MM.1S (cell line): ENCODE data around the gene ZNF415.

Source experiments
- DNase-seq: peaks from one replicate; pipeline ENCODE4 v3.0.0-alpha.2; 2015
- H2AFZ ChIP-seq: fragments of 300-600 bp; sonication (generic); 2 replicates; pipeline ENCODE4 v1.6.0; 2016; ENCODE audit warnings: antibody characterized with exemption, low read length
- H3F3A ChIP-seq: fragments of 300-600 bp; sonication (generic); 2 replicates; pipeline ENCODE4 v1.6.1; 2016; ENCODE audit warnings: mild to moderate bottlenecking, antibody characterized with exemption, low read length, moderate library complexity, mixed read lengths; ENCODE audit not compliant: insufficient read depth
- H3K27ac ChIP-seq: fragments of 300-600 bp; sonication (generic); 2 replicates; pipeline ENCODE4 v1.5.1; 2016; ENCODE audit warnings: mild to moderate bottlenecking, low read length
- H3K27me3 ChIP-seq: fragments of 300-600 bp; sonication (generic); replicated peaks from 2 replicates; pipeline ENCODE4 v1.6.0; 2016; ENCODE audit warnings: low read length; ENCODE audit not compliant: insufficient read depth
- H3K36me3 ChIP-seq: fragments of 300-600 bp; sonication (generic); replicated peaks from 2 replicates; pipeline ENCODE4 v1.6.1; 2016; ENCODE audit warnings: mild to moderate bottlenecking, low read length, mixed read lengths; ENCODE audit not compliant: insufficient read depth
- H3K4me1 ChIP-seq: fragments of 300-600 bp; sonication (generic); 2 replicates; pipeline ENCODE4 v1.6.1; 2016; ENCODE audit warnings: low read length, mixed read lengths
- H3K4me2 ChIP-seq: fragments of 300-600 bp; sonication (generic); 2 replicates; pipeline ENCODE4 v1.6.0; 2016; ENCODE audit warnings: low read depth, low read length
- H3K4me3 ChIP-seq: fragments of 300-600 bp; sonication (generic); 2 replicates; pipeline ENCODE4 v1.5.1; 2016; ENCODE audit warnings: low read length, mixed read lengths
- H3K79me2 ChIP-seq: fragments of 300-600 bp; sonication (generic); 2 replicates; pipeline ENCODE4 v1.6.1; 2016; ENCODE audit warnings: mixed run types, low read length, mixed read lengths
- H3K9ac ChIP-seq: fragments of 300-600 bp; sonication (generic); 2 replicates; pipeline ENCODE4 v1.6.1; 2016; ENCODE audit warnings: low read length, mixed read lengths
- H3K9me2 ChIP-seq: fragments of 300-600 bp; sonication (generic); replicated peaks from 2 replicates; pipeline ENCODE4 v1.6.1; 2016; ENCODE audit warnings: mild to moderate bottlenecking, low read length, mixed read lengths; ENCODE audit not compliant: insufficient read depth
- H3K9me3 ChIP-seq: fragments of 300-600 bp; sonication (generic); replicated peaks from 2 replicates; pipeline ENCODE4 v1.6.1; 2016; ENCODE audit warnings: mild to moderate bottlenecking, low read length, mixed read lengths; ENCODE audit not compliant: insufficient read depth
- H4K20me1 ChIP-seq: fragments of 300-600 bp; sonication (generic); 2 replicates; pipeline ENCODE4 v1.6.1; 2016; ENCODE audit warnings: mild to moderate bottlenecking, low read length, moderate library complexity, mixed read lengths; ENCODE audit not compliant: insufficient read depth
- CTCF ChIP-seq: fragments of 300-600 bp; sonication (generic); IDR thresholded peaks from 2 replicates; pipeline ENCODE4 v1.5.1; 2016; ENCODE audit warnings: antibody characterized with exemption, low read length, mixed read lengths
- EZH2 ChIP-seq: fragments of 300-600 bp; sonication (generic); optimal IDR thresholded peaks from 2 replicates; pipeline ENCODE3; 2017; ENCODE audit warnings: low read depth, mild to moderate bottlenecking, antibody characterized with exemption, low read length, mixed read lengths
- EZH2phosphoT487 ChIP-seq: fragments of 300-600 bp; sonication (generic); IDR thresholded peaks from 2 replicates; pipeline ENCODE4 v1.6.1; 2018; ENCODE audit warnings: antibody characterized with exemption, low read length

Gene ZNF415

DNA sequence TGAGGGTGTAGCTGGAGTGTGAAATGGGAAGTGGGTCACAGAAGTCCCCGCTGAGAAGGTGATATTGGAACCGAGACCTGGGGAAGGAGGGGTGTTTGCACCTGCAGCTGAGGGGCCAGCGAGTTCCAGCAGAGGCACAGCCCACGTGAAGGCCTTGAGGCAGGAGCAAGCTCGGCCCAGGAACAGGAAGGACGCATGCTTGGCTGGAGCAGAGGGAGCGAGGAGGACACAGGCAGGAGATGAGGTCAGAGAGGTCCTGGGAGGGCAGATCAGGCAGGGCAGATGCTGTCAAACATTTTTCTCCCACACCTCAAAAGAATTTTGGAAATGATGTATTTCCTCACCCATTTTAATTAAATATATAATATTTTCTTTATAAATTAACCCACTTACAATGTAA, 9.3 kb downstream of the ZNF415 start:
- no peaks in the 10 kb centered on the region for H3K4me1 ChIP-seq
- H3K4me3 ChIP-seq, result no peak overlapping the region
- no peaks in the 10 kb centered on the region for H3K36me3 ChIP-seq
- no peak overlapping the region for H3K9ac ChIP-seq
- H2AFZ ChIP-seq, result no peak overlapping the region
- no peak overlapping the region for H3K4me2 ChIP-seq
- no peaks in the 10 kb centered on the region for H3K27me3 ChIP-seq
- no peaks in the 10 kb centered on the region for H3F3A ChIP-seq
- DNase-seq, result no peak
- H3K79me2 ChIP-seq, result no peaks in the 10 kb centered on the region
- H3K9me3 ChIP-seq, result no peaks in the 10 kb centered on the region
- H3K27ac ChIP-seq, result no peak overlapping the region
- H3K9me2 ChIP-seq, result no peaks in the 10 kb centered on the region
- TF ChIP-seq EZH2phosphoT487, result no peak
- no peak for TF ChIP-seq EZH2
- no peak for TF ChIP-seq CTCF
- H4K20me1 ChIP-seq, result no peaks in the 10 kb centered on the region

DNA sequence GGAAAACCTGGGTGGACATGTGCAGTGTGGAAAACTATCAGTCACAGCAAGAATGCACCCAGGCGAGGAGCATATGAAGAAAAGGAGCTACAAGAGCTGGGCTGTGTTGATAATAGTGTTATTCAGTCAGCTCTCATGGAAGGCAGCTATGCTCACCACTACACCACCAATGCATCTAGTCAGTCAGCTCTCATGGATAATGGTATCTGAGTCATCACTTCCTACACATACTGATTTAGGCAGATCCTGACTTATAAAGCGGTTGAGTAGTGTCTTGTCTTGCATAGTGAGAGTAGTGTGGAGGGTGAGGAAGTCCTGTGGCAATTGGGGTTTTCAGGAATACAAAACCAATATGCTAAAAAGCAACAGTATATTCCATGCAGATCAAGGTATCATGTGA, 20.4 kb downstream of the ZNF415 start:
- no peaks in the 10 kb centered on the region for H4K20me1 ChIP-seq
- TF ChIP-seq EZH2 (no peak), CTCF (no peak), EZH2phosphoT487 (no peak)
- H3K4me1 ChIP-seq, result no peaks in the 10 kb centered on the region
- H3K9me2 ChIP-seq, result no peaks in the 10 kb centered on the region
- H3K36me3 ChIP-seq, result no peaks in the 10 kb centered on the region
- no peak overlapping the region for H3K27ac ChIP-seq
- no peak overlapping the region for H2AFZ ChIP-seq
- no peak overlapping the region for H3K4me2 ChIP-seq
- no peak for DNase-seq
- H3K9ac ChIP-seq, result no peak overlapping the region
- no peaks in the 10 kb centered on the region for H3K79me2 ChIP-seq
- H3K9me3 ChIP-seq, result no peaks in the 10 kb centered on the region
- no peaks in the 10 kb centered on the region for H3K27me3 ChIP-seq
- H3K4me3 ChIP-seq, result no peak overlapping the region
- H3F3A ChIP-seq, result no peaks in the 10 kb centered on the region

- no peaks in the 10 kb centered on the region for H3K36me3 ChIP-seq
- no peak overlapping the region for H3K27ac ChIP-seq
- DNase-seq, result no peak
- H3K9me2 ChIP-seq, result no peaks in the 10 kb centered on the region
- no peak overlapping the region for H3K9ac ChIP-seq
- H3K4me3 ChIP-seq, result no peak overlapping the region
- H3K79me2 ChIP-seq, result no peaks in the 10 kb centered on the region
- no peaks in the 10 kb centered on the region for H4K20me1 ChIP-seq
- H3F3A ChIP-seq, result no peaks in the 10 kb centered on the region
- no peaks in the 10 kb centered on the region for H3K27me3 ChIP-seq
- TF ChIP-seq EZH2phosphoT487 (no peak), EZH2 (no peak), CTCF (no peak)
- H3K4me2 ChIP-seq, result no peak overlapping the region
- H3K9me3 ChIP-seq, result no peaks in the 10 kb centered on the region
- H2AFZ ChIP-seq, result no peak overlapping the region
- no peaks in the 10 kb centered on the region for H3K4me1 ChIP-seq
Observed at GRCh38 chr19:53109527-53109926, 23.2 kb downstream of the ZNF415 start.
